ENCODE measurements around the gene SPOCK1.

SPOCK1 gene

GRCh38 chr5:137200906-137201700 is 298.0 kb downstream of the SPOCK1 start:
- TF ChIP-seq, protein P1, sequence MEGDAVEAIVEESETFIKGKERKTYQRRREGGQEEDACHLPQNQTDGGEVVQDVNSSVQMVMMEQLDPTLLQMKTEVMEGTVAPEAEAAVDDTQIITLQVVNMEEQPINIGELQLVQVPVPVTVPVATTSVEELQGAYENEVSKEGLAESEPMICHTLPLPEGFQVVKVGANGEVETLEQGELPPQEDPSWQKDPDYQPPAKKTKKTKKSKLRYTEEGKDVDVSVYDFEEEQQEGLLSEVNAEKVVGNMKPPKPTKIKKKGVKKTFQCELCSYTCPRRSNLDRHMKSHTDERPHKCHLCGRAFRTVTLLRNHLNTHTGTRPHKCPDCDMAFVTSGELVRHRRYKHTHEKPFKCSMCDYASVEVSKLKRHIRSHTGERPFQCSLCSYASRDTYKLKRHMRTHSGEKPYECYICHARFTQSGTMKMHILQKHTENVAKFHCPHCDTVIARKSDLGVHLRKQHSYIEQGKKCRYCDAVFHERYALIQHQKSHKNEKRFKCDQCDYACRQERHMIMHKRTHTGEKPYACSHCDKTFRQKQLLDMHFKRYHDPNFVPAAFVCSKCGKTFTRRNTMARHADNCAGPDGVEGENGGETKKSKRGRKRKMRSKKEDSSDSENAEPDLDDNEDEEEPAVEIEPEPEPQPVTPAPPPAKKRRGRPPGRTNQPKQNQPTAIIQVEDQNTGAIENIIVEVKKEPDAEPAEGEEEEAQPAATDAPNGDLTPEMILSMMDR (IDR thresholded peaks at IDR 0.05; ENCODE audit: control extremely low read depth, extremely low read depth, low read depth, missing control alignments), result no peak
- DNase-seq (ENCODE audit: extremely low spot score), result no peak
- CTCF ChIA-PET, result no interaction called here
- POLR2A ChIA-PET, result no interaction called here

- CTCF ChIA-PET, result interaction anchor here (1.8 kb wide), 1 partner anchor 12 kb away, joined by 6 read pairs; no protein-coding TSS in a partner anchor
- POLR2A ChIA-PET, result no interaction called here
- TF ChIP-seq, protein P1 (IDR thresholded peaks at IDR 0.05; ENCODE audit: control extremely low read depth, extremely low read depth, low read depth, missing control alignments), result no peak
- DNase-seq (ENCODE audit: extremely low spot score), result no peak
These were observed 299.2 kb downstream of the SPOCK1 start for GRCh38 chr5:137199966-137200365.

GRCh38 chr5:137199201-137199600 is 299.9 kb downstream of the SPOCK1 start:
- no peak for DNase-seq (ENCODE audit: extremely low spot score)
- CTCF ChIA-PET, result interaction anchor here (1.8 kb wide), 1 partner anchor 12 kb away, joined by 6 read pairs; no protein-coding TSS in a partner anchor
- TF ChIP-seq, protein P1 (IDR thresholded peaks at IDR 0.05; ENCODE audit: control extremely low read depth, extremely low read depth, low read depth, missing control alignments), result no peak
- POLR2A ChIA-PET, result no interaction called here

- CTCF ChIA-PET, result no interaction called here
- POLR2A ChIA-PET, result no interaction called here
- TF ChIP-seq, protein P1 (IDR thresholded peaks at IDR 0.05; ENCODE audit: control extremely low read depth, extremely low read depth, low read depth, missing control alignments), result no peak
- DNase-seq (ENCODE audit: extremely low spot score), result no peak
These were observed 303.6 kb downstream of the SPOCK1 start for GRCh38 chr5:137195483-137195882.

DNA sequence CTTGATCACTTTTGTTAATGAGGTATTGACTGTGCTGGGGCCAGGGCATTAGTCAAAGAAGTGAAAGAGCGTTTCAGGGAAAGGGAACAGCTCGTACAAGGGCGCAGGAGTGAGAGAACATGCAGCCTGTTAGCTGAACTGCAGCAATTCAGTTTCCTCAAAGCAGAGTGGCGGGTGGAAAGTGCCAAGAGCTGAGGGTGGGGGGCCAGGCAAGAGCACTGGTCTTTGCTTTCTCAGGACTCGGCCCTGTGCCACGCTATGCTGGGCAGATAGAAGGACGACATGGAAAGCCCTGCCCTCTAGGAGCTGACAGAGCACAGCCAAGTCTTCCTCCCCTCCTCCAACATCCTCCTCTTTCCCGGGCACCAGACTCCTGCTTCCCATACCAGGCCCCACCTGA is 304.8 kb downstream of the SPOCK1 start:
- TF ChIP-seq, protein P1 (IDR thresholded peaks at IDR 0.05; ENCODE audit: control extremely low read depth, extremely low read depth, low read depth, missing control alignments), result no peak
- no peak for DNase-seq (ENCODE audit: extremely low spot score)

GRCh38 chr5:137192293-137192743 is 306.8 kb downstream of the SPOCK1 start:
- ChIA-PET POLR2A (no interaction called here), CTCF (interaction anchor here (1.3 kb wide), 1 partner anchor 15 kb away, joined by 4 read pairs; no protein-coding TSS in a partner anchor)
- no peak for DNase-seq (ENCODE audit: extremely low spot score)
- TF ChIP-seq, protein P1 (IDR thresholded peaks at IDR 0.05; ENCODE audit: control extremely low read depth, extremely low read depth, low read depth, missing control alignments), result no peak

More for the DNA sequence above, 304.8 kb downstream of the SPOCK1 start:
- POLR2A ChIA-PET, result no interaction called here
- CTCF ChIA-PET, result interaction anchor here (0.8 to 1.3 kb wide), 3 partner anchors 9 to 126 kb away, joined by 3 read pairs; no protein-coding TSS in a partner anchor

Data from GM10248 (cell line).